ENCODE measurements around the gene EFHD2. TPM values are rescaled to one million over a fixed set of nuclear protein-coding genes. Genes with fewer than 3 reads are reported as not detected.

The EFHD2 gene, protein sequence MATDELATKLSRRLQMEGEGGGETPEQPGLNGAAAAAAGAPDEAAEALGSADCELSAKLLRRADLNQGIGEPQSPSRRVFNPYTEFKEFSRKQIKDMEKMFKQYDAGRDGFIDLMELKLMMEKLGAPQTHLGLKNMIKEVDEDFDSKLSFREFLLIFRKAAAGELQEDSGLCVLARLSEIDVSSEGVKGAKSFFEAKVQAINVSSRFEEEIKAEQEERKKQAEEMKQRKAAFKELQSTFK
- total RNA-seq (2021; ENCODE audit: unreplicated experiment) (69.7 TPM), Bru-seq, nascent RNA (percentile 64 among the genes with signal in this experiment), BruChase-seq, experiment 1, labeled RNA remaining after a 6-hour chase (percentile 79 among the genes with signal in this experiment), BruChase-seq, experiment 2, labeled RNA remaining after a 2-hour chase (percentile 60 among the genes with signal in this experiment)
- polyA plus RNA-seq (2012): 66.3 and 74.0 TPM in 2 replicates
- long read RNA-seq, transcript EFHD2-201 (4 exons, 2,419 nt): major isoform, 138 of 206 reads
- long read RNA-seq, partial matches to known transcripts: 51 of 206 reads
- long read RNA-seq, other reads (novel, unspliced or antisense): 17 of 206 reads

DNA sequence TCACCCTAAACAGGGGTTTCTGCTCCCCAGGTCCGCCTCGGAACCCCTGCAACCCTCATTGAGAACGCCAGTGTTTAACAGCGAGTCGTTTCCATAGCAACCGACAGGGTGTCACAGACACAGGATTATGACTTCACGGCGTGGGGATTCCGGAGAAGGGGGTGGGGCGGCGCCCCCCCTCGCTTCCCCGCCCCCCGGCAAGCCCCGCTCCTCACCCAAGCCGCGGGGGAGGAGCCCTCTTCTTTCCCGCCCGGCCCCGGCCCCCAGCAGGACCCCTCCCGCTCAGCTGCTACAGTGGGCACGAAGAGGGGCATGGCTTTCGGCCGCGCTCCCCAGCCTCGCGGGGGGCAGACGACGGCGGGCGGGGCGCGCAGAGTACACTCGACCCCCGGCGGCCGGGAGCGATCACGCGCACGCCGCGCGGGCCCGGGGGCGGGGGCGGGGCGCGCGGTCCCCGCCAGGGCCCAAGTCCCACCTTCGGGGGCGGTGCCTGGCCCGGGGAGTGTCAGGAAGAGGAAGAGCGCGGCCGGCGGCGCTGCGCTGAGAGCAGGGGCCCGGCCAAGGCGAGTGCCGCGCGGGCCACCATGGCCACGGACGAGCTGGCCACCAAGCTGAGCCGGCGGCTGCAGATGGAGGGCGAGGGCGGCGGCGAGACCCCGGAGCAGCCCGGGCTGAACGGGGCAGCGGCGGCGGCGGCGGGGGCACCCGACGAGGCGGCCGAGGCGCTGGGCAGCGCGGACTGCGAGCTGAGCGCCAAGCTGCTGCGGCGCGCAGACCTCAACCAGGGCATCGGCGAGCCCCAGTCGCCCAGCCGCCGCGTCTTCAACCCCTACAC is at the start of gene EFHD2:
EFHD2 (plus strand) TSS at position 501 of the 835 bp plus-strand sequence; CDS start at position 585, 84 bp downstream.
- no peak within 1 kb of the TSS for H2AFZ ChIP-seq (ENCODE audit: low read depth, low read length, poor library complexity, severe bottlenecking)
- no TSS peak for BruUV-seq (replicated peaks)
- H3K9ac ChIP-seq (ENCODE audit: low read length): peak within 1 kb of the TSS; percentile 93
- peak within 1 kb of the TSS; percentile 66; the same call in 1 of the 2 replicates for H3K27ac ChIP-seq (ENCODE audit: low read depth, low read length)
- H3K9me3 ChIP-seq (ENCODE audit: control insufficient read depth in 1 of 2, insufficient read depth in 1 of 2, low read depth in 1 of 2, low read length in 2 of 2): no peaks in the 10 kb centered on the region
- no peaks in the 10 kb centered on the region for H3K27me3 ChIP-seq (ENCODE audit: insufficient read depth, low read length)
- ATAC-seq (peak; percentile 96), DNase-seq (ENCODE audit: low read depth, low spot score) (no peak)
- H3K4me3 ChIP-seq (replicated peaks in 1 of 2; ENCODE audit: low read depth in 1 of 2, low read length in 2 of 2): peak within 1 kb of the TSS; percentile 87 to 94
- peak within 1 kb of the TSS; percentile 98 for H3K4me2 ChIP-seq (ENCODE audit: low read length)
- ChIA-PET CTCF (interaction anchor here (1.0 kb wide), 1 partner anchor 22 kb away, joined by 3 read pairs; no protein-coding TSS in a partner anchor), POLR2A (no interaction called here), RAD21 (ENCODE audit: low non-redundant PET in 1 of 2, low total read pairs in 2 of 2, uncharacterized antibody in 2 of 2, unreplicated experiment in 2 of 2) (no interaction called here)
- peaks cover 3 to 53% of the 10 kb centered on the region in 2 experiments; a peak in 3 of 4 replicates for H3K4me1 ChIP-seq (ENCODE audit: control insufficient read depth in 1 of 2, insufficient read depth in 2 of 2, low read length in 2 of 2)
- H4K20me1 ChIP-seq (ENCODE audit: insufficient read depth): no peaks in the 10 kb centered on the region
- peaks cover 49% of the 10 kb centered on the region for H3K79me2 ChIP-seq (ENCODE audit: insufficient read depth, low read length)
- no peaks in the 10 kb centered on the region for H3K9me2 ChIP-seq (ENCODE audit: insufficient read depth)
- intact Hi-C loops (cut with micrococcal nuclease): no loop called here
- peaks cover 0 to 13% of the 10 kb centered on the region in 2 experiments; a peak in 1 of 4 replicates for H3K36me3 ChIP-seq (ENCODE audit: control insufficient read depth in 1 of 2, insufficient read depth in 2 of 2, low read length in 2 of 2)
- TF ChIP-seq, protein P1, sequence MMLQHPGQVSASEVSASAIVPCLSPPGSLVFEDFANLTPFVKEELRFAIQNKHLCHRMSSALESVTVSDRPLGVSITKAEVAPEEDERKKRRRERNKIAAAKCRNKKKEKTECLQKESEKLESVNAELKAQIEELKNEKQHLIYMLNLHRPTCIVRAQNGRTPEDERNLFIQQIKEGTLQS (IDR thresholded peaks at IDR 0.05): no peak
- TF ChIP-seq CEBPB (IDR thresholded peaks at IDR 0.05; ENCODE audit: low read depth) (no peak), JUND (IDR thresholded peaks at IDR 0.05) (no peak), ZNF274 (IDR thresholded peaks at IDR 0.05; ENCODE audit: low read depth, low read length) (no peak), EZH2 (IDR thresholded peaks at IDR 0.05) (no peak), EGR1 (IDR thresholded peaks at IDR 0.05; ENCODE audit: low read depth) (no peak; the same call in none of the 2 replicates), SRF (IDR thresholded peaks at IDR 0.05; ENCODE audit: low read depth) (no peak), POLR2A (IDR thresholded peaks at IDR 0.05; ENCODE audit: borderline replicate concordance, extremely low read depth, insufficient read depth, insufficient read length) (peak; percentile 68), EZH2phosphoT487 (IDR thresholded peaks at IDR 0.05; ENCODE audit: borderline replicate concordance) (no peak), ELF1 (IDR thresholded peaks at IDR 0.05; ENCODE audit: borderline replicate concordance, low read depth) (no peak), CBX3 (IDR thresholded peaks at IDR 0.05; ENCODE audit: low read depth) (no peak), POLR2AphosphoS5 (IDR thresholded peaks at IDR 0.05; ENCODE audit: low read depth, low read length) (peak; percentile 94), YY1 (IDR thresholded peaks at IDR 0.05; ENCODE audit: extremely low read depth, insufficient replicate concordance, low read depth, low read length) (peak; percentile 44), FOSL1 (IDR thresholded peaks at IDR 0.05; ENCODE audit: low read depth) (no peak), RAD21 (IDR thresholded peaks at IDR 0.05; ENCODE audit: low read depth) (no peak), ZFX (IDR thresholded peaks at IDR 0.05) (peak; percentile 69; the same call in 1 of the 2 replicates)
- TF ChIP-seq, protein P2, sequence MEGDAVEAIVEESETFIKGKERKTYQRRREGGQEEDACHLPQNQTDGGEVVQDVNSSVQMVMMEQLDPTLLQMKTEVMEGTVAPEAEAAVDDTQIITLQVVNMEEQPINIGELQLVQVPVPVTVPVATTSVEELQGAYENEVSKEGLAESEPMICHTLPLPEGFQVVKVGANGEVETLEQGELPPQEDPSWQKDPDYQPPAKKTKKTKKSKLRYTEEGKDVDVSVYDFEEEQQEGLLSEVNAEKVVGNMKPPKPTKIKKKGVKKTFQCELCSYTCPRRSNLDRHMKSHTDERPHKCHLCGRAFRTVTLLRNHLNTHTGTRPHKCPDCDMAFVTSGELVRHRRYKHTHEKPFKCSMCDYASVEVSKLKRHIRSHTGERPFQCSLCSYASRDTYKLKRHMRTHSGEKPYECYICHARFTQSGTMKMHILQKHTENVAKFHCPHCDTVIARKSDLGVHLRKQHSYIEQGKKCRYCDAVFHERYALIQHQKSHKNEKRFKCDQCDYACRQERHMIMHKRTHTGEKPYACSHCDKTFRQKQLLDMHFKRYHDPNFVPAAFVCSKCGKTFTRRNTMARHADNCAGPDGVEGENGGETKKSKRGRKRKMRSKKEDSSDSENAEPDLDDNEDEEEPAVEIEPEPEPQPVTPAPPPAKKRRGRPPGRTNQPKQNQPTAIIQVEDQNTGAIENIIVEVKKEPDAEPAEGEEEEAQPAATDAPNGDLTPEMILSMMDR (IDR thresholded peaks at IDR 0.05 in 2 of 3, conservative IDR thresholded peaks at IDR 0.05 in 1 of 3; ENCODE audit: borderline replicate concordance in 1 of 3, insufficient read depth in 1 of 3, low read depth in 2 of 3, low read length in 2 of 3): no peak
- TF ChIP-seq, protein P3, sequence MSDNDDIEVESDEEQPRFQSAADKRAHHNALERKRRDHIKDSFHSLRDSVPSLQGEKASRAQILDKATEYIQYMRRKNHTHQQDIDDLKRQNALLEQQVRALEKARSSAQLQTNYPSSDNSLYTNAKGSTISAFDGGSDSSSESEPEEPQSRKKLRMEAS (IDR thresholded peaks at IDR 0.05): peak; percentile 57; the same call in 1 of the 2 replicates
- TF ChIP-seq, protein P4, sequence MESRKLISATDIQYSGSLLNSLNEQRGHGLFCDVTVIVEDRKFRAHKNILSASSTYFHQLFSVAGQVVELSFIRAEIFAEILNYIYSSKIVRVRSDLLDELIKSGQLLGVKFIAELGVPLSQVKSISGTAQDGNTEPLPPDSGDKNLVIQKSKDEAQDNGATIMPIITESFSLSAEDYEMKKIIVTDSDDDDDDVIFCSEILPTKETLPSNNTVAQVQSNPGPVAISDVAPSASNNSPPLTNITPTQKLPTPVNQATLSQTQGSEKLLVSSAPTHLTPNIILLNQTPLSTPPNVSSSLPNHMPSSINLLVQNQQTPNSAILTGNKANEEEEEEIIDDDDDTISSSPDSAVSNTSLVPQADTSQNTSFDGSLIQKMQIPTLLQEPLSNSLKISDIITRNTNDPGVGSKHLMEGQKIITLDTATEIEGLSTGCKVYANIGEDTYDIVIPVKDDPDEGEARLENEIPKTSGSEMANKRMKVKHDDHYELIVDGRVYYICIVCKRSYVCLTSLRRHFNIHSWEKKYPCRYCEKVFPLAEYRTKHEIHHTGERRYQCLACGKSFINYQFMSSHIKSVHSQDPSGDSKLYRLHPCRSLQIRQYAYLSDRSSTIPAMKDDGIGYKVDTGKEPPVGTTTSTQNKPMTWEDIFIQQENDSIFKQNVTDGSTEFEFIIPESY (IDR thresholded peaks at IDR 0.05; ENCODE audit: extremely low read depth, insufficient replicate concordance, low read length): peak; percentile 43

Data from HCT116 (cell line).